ENCODE results near the gene NRG3. TPM values are rescaled to one million over a fixed set of nuclear protein-coding genes. Genes with fewer than 3 reads are reported as not detected.
A peak's percentile ranks its signal among the peaks of the same experiment; 100 is the strongest.

Gene NRG3
- total and polyA plus RNA-seq, 2 of the 8 experiments (the other 6 are each of a cell fraction or from before 2014, with no cell fraction given) = 4.2 to 5.0 TPM

- Histone ChIP-seq H4K91ac (replicated peaks; ENCODE audit: insufficient read length, low read length) (no peak overlapping the region), H2AFZ (ENCODE audit: low read length) (no peak overlapping the region), H3K27me3 (replicated peaks in 1 of 4; ENCODE audit: control insufficient read depth in 3 of 4, extremely low read depth in 1 of 4, insufficient read depth in 3 of 4, low read length in 3 of 4) (no peaks in the 10 kb centered on the region), H3K4me2 (ENCODE audit: insufficient read depth in 1 of 2, low read depth in 2 of 2, low read length in 2 of 2) (no peak overlapping the region), H4K5ac (ENCODE audit: insufficient read length, low read depth, low read length) (no peak overlapping the region), H3K23ac (ENCODE audit: insufficient read length) (no peak overlapping the region), H3K18ac (ENCODE audit: extremely low read depth, low read length) (no peak overlapping the region), H3K27ac (ENCODE audit: low read depth, low read length) (no peak overlapping the region), H2BK120ac (replicated peaks; ENCODE audit: low read depth, low read length) (no peak overlapping the region), H2BK20ac (ENCODE audit: low read length) (no peak overlapping the region), H2BK5ac (ENCODE audit: low read depth, low read length) (no peak overlapping the region), H2BK12ac (ENCODE audit: low read depth, low read length) (no peak overlapping the region), H2BK15ac (ENCODE audit: low read length) (no peak overlapping the region), H3K9ac (replicated peaks in 1 of 4; ENCODE audit: extremely low read depth in 1 of 4, low read depth in 3 of 4, low read length in 3 of 4) (no peak overlapping the region), H3K4me3 (ENCODE audit: extremely low read depth in 1 of 4, insufficient read depth in 2 of 4, low read depth in 3 of 4, low read length in 4 of 4) (no peak overlapping the region), H3K14ac (ENCODE audit: insufficient read length) (no peak overlapping the region), H4K8ac (ENCODE audit: extremely low read depth, insufficient read depth, low read length) (no peak overlapping the region), H3K4me1 (replicated peaks in 1 of 4; ENCODE audit: control insufficient read depth in 3 of 4, insufficient read depth in 4 of 4, low read length in 3 of 4) (no peaks in the 10 kb centered on the region; a peak in 1 of 7 replicates), H2AK5ac (ENCODE audit: low read depth, low read length) (no peak overlapping the region), H3K4ac (replicated peaks; ENCODE audit: insufficient read length, low read depth, low read length) (no peak overlapping the region), H3K23me2 (ENCODE audit: low read depth, low read length) (no peaks in the 10 kb centered on the region), H3K79me2 (ENCODE audit: control insufficient read depth in 1 of 2, insufficient read depth in 2 of 2, low read length in 2 of 2) (no peaks in the 10 kb centered on the region), H3K9me3 (ENCODE audit: insufficient read depth in 2 of 2, low read depth in 1 of 2, low read length in 1 of 2) (no peaks in the 10 kb centered on the region), H4K20me1 (replicated peaks in 1 of 2; ENCODE audit: control insufficient read depth in 1 of 2, insufficient read depth in 2 of 2, low read length in 2 of 2) (no peaks in the 10 kb centered on the region), H3K36me3 (ENCODE audit: control insufficient read depth in 2 of 4, insufficient read depth in 4 of 4, low read length in 3 of 4) (no peaks in the 10 kb centered on the region), H3K79me1 (ENCODE audit: low read depth, low read length) (no peaks in the 10 kb centered on the region), H3K56ac (replicated peaks; ENCODE audit: insufficient read length, low read depth, low read length) (peak overlapping the region; percentile 62)
- ChIA-PET CTCF (ENCODE audit: partially characterized antibody) (no interaction called here), POLR2A (ENCODE audit: partially characterized antibody) (no interaction called here)
- no peak for TF ChIP-seq POLR2AphosphoS5 (IDR thresholded peaks at IDR 0.05; ENCODE audit: low read depth, low read length)
- DNase-seq (ENCODE audit: low read depth in 1 of 2, low spot score in 2 of 2) (no peak), FAIRE-seq (no peak)
- WGBS, 2 experiments (ENCODE audit: extremely low coverage in 1 of 2, insufficient coverage in 1 of 2, insufficient read length in 1 of 2, insufficient replicate concordance in 2 of 2, low coverage in 1 of 2, low lambda C conversion rate in 2 of 2, missing lambda C conversion rate in 1 of 2) = 90% methylated on average over 2 of the region's 2 CpGs; no CpG with 5 or more reads in 1 of the 2 experiments
Observed at GRCh38 chr10:82210331-82210730, 335.3 kb downstream of the NRG3 start.
